ENCODE measurements around the gene PDZD4. TPM values are rescaled to one million over a fixed set of nuclear protein-coding genes. Genes with fewer than 3 reads are reported as not detected.

The PDZD4 gene
- total and polyA plus RNA-seq, 4 donors, result 0.15 to 1.8 (median 0.69) TPM

DNA sequence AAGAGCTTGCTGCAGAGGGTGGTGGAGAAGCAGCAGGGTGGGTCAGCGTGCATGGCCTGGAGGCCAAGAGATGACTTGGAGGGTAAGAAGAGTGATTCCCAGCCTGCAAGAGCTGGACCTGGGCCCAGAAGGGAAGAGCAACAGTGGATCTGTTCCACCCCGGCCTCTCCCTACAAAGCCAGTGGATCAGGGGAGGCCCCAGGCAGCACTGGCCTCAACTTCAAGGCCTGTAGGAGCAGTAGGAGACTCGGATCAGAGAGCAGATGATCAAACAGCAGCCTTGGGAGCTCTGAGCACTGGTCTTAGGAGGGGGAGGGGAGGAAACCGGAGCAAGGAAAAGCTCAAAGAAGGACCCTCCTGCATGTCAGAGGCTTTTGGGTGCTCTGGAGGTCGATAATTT is 48.0 kb upstream of the PDZD4 start:
- no peak overlapping the region for H3K27ac ChIP-seq (ENCODE audit: low read depth in 1 of 2, low read length in 2 of 2)
- no peak overlapping the region for H3K9ac ChIP-seq (ENCODE audit: low read depth in 1 of 2, low read length in 2 of 2)
- no peaks in the 10 kb centered on the region for H3K36me3 ChIP-seq (ENCODE audit: control insufficient read depth in 4 of 4, insufficient read depth in 3 of 4, low read depth in 1 of 4, low read length in 3 of 4)
- no peak overlapping the region for H3K4me3 ChIP-seq (ENCODE audit: low read depth in 1 of 3, low read length in 3 of 3)
- 30% methylated on average over 5 of the region's 5 CpGs for WGBS
- TF ChIP-seq NR2F2 (IDR thresholded peaks at IDR 0.05) (no peak), EGR1 (IDR thresholded peaks at IDR 0.05; ENCODE audit: low read depth in 2 of 2) (no peak), YY1 (IDR thresholded peaks at IDR 0.05) (no peak), HNF4G (IDR thresholded peaks at IDR 0.05) (no peak), SP1 (IDR thresholded peaks at IDR 0.05) (no peak), RAD21 (IDR thresholded peaks at IDR 0.05) (no peak), GABPA (IDR thresholded peaks at IDR 0.05 in 1 of 2, conservative IDR thresholded peaks at IDR 0.05 in 1 of 2) (no peak), JUND (IDR thresholded peaks at IDR 0.05) (no peak), HNF4A (conservative IDR thresholded peaks at IDR 0.05) (no peak), FOXA1 (IDR thresholded peaks at IDR 0.05) (no peak), FOXA2 (IDR thresholded peaks at IDR 0.05) (no peak), RXRA (IDR thresholded peaks at IDR 0.05) (no peak), TAF1 (conservative IDR thresholded peaks at IDR 0.05) (no peak)
- TF ChIP-seq, protein P1, sequence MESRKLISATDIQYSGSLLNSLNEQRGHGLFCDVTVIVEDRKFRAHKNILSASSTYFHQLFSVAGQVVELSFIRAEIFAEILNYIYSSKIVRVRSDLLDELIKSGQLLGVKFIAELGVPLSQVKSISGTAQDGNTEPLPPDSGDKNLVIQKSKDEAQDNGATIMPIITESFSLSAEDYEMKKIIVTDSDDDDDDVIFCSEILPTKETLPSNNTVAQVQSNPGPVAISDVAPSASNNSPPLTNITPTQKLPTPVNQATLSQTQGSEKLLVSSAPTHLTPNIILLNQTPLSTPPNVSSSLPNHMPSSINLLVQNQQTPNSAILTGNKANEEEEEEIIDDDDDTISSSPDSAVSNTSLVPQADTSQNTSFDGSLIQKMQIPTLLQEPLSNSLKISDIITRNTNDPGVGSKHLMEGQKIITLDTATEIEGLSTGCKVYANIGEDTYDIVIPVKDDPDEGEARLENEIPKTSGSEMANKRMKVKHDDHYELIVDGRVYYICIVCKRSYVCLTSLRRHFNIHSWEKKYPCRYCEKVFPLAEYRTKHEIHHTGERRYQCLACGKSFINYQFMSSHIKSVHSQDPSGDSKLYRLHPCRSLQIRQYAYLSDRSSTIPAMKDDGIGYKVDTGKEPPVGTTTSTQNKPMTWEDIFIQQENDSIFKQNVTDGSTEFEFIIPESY (IDR thresholded peaks at IDR 0.05), result no peak
- TF ChIP-seq, protein P2, sequence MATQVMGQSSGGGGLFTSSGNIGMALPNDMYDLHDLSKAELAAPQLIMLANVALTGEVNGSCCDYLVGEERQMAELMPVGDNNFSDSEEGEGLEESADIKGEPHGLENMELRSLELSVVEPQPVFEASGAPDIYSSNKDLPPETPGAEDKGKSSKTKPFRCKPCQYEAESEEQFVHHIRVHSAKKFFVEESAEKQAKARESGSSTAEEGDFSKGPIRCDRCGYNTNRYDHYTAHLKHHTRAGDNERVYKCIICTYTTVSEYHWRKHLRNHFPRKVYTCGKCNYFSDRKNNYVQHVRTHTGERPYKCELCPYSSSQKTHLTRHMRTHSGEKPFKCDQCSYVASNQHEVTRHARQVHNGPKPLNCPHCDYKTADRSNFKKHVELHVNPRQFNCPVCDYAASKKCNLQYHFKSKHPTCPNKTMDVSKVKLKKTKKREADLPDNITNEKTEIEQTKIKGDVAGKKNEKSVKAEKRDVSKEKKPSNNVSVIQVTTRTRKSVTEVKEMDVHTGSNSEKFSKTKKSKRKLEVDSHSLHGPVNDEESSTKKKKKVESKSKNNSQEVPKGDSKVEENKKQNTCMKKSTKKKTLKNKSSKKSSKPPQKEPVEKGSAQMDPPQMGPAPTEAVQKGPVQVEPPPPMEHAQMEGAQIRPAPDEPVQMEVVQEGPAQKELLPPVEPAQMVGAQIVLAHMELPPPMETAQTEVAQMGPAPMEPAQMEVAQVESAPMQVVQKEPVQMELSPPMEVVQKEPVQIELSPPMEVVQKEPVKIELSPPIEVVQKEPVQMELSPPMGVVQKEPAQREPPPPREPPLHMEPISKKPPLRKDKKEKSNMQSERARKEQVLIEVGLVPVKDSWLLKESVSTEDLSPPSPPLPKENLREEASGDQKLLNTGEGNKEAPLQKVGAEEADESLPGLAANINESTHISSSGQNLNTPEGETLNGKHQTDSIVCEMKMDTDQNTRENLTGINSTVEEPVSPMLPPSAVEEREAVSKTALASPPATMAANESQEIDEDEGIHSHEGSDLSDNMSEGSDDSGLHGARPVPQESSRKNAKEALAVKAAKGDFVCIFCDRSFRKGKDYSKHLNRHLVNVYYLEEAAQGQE (IDR thresholded peaks at IDR 0.05), result no peak
- TF ChIP-seq, protein P3, sequence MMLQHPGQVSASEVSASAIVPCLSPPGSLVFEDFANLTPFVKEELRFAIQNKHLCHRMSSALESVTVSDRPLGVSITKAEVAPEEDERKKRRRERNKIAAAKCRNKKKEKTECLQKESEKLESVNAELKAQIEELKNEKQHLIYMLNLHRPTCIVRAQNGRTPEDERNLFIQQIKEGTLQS (IDR thresholded peaks at IDR 0.05), result no peak
- TF ChIP-seq, protein P4, sequence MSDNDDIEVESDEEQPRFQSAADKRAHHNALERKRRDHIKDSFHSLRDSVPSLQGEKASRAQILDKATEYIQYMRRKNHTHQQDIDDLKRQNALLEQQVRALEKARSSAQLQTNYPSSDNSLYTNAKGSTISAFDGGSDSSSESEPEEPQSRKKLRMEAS (IDR thresholded peaks at IDR 0.05), result no peak
- TF ChIP-seq, protein P5, sequence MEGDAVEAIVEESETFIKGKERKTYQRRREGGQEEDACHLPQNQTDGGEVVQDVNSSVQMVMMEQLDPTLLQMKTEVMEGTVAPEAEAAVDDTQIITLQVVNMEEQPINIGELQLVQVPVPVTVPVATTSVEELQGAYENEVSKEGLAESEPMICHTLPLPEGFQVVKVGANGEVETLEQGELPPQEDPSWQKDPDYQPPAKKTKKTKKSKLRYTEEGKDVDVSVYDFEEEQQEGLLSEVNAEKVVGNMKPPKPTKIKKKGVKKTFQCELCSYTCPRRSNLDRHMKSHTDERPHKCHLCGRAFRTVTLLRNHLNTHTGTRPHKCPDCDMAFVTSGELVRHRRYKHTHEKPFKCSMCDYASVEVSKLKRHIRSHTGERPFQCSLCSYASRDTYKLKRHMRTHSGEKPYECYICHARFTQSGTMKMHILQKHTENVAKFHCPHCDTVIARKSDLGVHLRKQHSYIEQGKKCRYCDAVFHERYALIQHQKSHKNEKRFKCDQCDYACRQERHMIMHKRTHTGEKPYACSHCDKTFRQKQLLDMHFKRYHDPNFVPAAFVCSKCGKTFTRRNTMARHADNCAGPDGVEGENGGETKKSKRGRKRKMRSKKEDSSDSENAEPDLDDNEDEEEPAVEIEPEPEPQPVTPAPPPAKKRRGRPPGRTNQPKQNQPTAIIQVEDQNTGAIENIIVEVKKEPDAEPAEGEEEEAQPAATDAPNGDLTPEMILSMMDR (IDR thresholded peaks at IDR 0.05; ENCODE audit: low read depth, low read length, missing input control), result no peak
- H3K27me3 ChIP-seq (ENCODE audit: control insufficient read depth in 4 of 4, insufficient read depth in 4 of 4, low read length in 3 of 4), result peaks cover 0 to 7% (median 0%) of the 10 kb centered on the region in 4 donors
- H3K9me3 ChIP-seq (ENCODE audit: control insufficient read depth in 4 of 4, low read length in 3 of 4), result no peaks in the 10 kb centered on the region
- H3K4me1 ChIP-seq (ENCODE audit: control insufficient read depth in 4 of 4, insufficient read depth in 4 of 4, low read length in 3 of 4), result no peaks in the 10 kb centered on the region
- no peak for DNase-seq (ENCODE audit: low spot score)

All from liver (tissue), 9 donors.